Thymus (tissue), 11 donors: ENCODE data around the gene CYBC1. TPM values are rescaled to one million over a fixed set of nuclear protein-coding genes. Genes with fewer than 3 reads are reported as not detected.

ENCODE experiments used
- DNase-seq, 9 donors: peaks; one replicate each; pipeline ENCODE4 v3.0.0-alpha.2; 2013; ENCODE audit warnings: low spot score in 9 of 9, low read depth in 6 of 9, missing footprints in 1 of 9
- H3K27ac ChIP-seq, 2 donors: one replicate each; pipeline ENCODE4 v1.5.1; 2013; ENCODE audit warnings: control low read depth in 1 of 2, low read depth in 1 of 2, low read length in 1 of 2, mild to moderate bottlenecking in 1 of 2, moderate library complexity in 1 of 2
- H3K27me3 ChIP-seq, 2 donors: one replicate each; pipeline ENCODE4 v1.5.1; 2013; ENCODE audit warnings: low read length in 1 of 2; ENCODE audit not compliant: control insufficient read depth in 2 of 2, insufficient read depth in 1 of 2
- H3K36me3 ChIP-seq, 2 donors: one replicate each; pipeline ENCODE4 v1.5.1; 2013; ENCODE audit warnings: low read length in 1 of 2, mild to moderate bottlenecking in 1 of 2, moderate library complexity in 1 of 2; ENCODE audit not compliant: control insufficient read depth in 2 of 2, insufficient read depth in 2 of 2
- H3K4me1 ChIP-seq, 2 donors: one replicate each; pipeline ENCODE4 v1.5.1; 2013; ENCODE audit warnings: low read length in 2 of 2; ENCODE audit not compliant: control insufficient read depth in 2 of 2, insufficient read depth in 2 of 2
- H3K4me3 ChIP-seq, 2 donors: one replicate each; pipeline ENCODE4 v1.5.1; 2013; ENCODE audit warnings: low read length in 2 of 2, control low read depth in 1 of 2, mild to moderate bottlenecking in 1 of 2
- H3K9me3 ChIP-seq, 2 donors: one replicate each; pipeline ENCODE4 v1.5.1; 2013; ENCODE audit warnings: low read length in 1 of 2, mild to moderate bottlenecking in 1 of 2; ENCODE audit not compliant: control insufficient read depth in 2 of 2, insufficient read depth in 1 of 2
- WGBS: extraction: QIAGEN DNeasy Blood & Tissue Kit; methylation state at CpG from one replicate; pipeline ENCODE4 v1.1.7; 2013; 5-methylcytosine and 5-hydroxymethylcytosine counted together
- polyA plus RNA-seq: library from polyadenylated mRNA; stranded (reverse); fragments of 200-250 nt; gene quantifications from one replicate; pipeline ENCODE4 v1.2.3, GENCODE V29; 2013
- total RNA-seq: library from RNA; stranded (reverse); fragments of 120-200 nt; gene quantifications from one replicate; pipeline ENCODE4 v1.2.4, GENCODE V29; 2013
- donor health status: healthy.

CYBC1 gene
- total and polyA plus RNA-seq, 2 donors = 80.7 to 103 TPM

DNA sequence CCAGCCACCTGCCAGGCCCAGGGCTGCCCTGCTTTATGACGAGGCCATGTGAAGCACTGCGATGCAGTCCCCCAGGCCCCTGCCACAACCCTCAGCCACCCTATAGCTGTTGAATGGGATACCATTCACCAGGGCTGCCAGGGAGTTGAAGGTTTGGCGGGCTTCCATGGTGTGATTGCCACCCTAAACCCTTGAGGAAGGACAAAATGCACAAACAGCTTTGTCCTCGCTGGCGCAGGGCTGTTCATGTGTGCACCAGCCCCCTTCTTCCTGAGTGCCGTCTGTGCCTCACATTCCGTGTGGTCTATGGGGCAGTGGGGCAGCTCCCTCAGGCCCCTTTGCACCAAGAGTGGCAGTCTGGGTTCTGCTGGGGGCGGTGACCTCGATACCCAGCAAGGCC, 33.3 kb upstream of the CYBC1 start:
- Histone ChIP-seq H3K9me3 (no peaks in the 10 kb centered on the region), H3K36me3 (peaks cover 90 to 96% of the 10 kb centered on the region in 2 donors)

DNA sequence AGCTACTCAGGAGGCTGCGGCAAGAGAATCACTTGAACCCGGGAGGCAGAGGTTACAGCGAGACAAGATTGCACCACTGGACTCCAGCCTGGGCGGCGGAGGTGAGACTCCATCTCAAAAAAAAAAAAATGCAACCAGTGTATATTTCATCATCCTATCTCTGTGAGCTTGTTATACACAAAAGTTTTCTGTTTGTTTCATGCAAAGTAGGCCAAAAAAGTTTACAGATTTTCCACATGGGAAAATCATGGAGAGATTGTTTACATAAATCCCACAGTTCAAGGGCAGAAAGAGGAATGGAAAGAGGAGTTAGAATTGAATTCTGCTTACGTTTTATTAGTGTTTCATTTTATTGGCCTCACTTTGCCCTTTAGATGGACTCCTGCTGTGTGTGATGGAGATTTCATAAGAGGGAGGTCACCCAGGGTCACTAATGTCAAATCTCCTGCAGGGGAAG, 32.7 kb upstream of the CYBC1 start:
- H3K4me3 ChIP-seq = no peak overlapping the region
- H3K9me3 ChIP-seq = no peaks in the 10 kb centered on the region
- 89% methylated on average over 6 of the region's 6 CpGs for WGBS
- no peak overlapping the region for H3K27ac ChIP-seq
- H3K36me3 ChIP-seq = peaks cover 96 to 97% of the 10 kb centered on the region in 2 donors
- peaks cover 0 to 6% of the 10 kb centered on the region in 2 donors for H3K4me1 ChIP-seq
- H3K27me3 ChIP-seq = no peaks in the 10 kb centered on the region
- DNase-seq = no peak

More for the DNA sequence above, 33.3 kb upstream of the CYBC1 start:
- 98% methylated on average over 9 of the region's 9 CpGs for WGBS
- no peak overlapping the region for H3K27ac ChIP-seq
- no peaks in the 10 kb centered on the region for H3K27me3 ChIP-seq
- H3K4me1 ChIP-seq = peaks cover 0 to 3% of the 10 kb centered on the region in 2 donors
- H3K4me3 ChIP-seq = no peak overlapping the region
- DNase-seq = no peak

- DNase-seq = no peak
- peaks cover 92 to 96% of the 10 kb centered on the region in 2 donors for H3K36me3 ChIP-seq
- no peak overlapping the region for H3K27ac ChIP-seq
- H3K4me1 ChIP-seq = peaks cover 0 to 12% of the 10 kb centered on the region in 2 donors
- H3K4me3 ChIP-seq = no peak overlapping the region
- H3K27me3 ChIP-seq = no peaks in the 10 kb centered on the region
- 90% methylated on average over 9 of the region's 9 CpGs for WGBS
- H3K9me3 ChIP-seq = no peaks in the 10 kb centered on the region
Observed at GRCh38 chr17:82480318-82480717, 29.8 kb upstream of the CYBC1 start.

GRCh38 chr17:82479602-82480001, 29.1 kb upstream of the CYBC1 start:
- DNase-seq = no peak
- Histone ChIP-seq H3K4me1 (peaks cover 0 to 12% of the 10 kb centered on the region in 2 donors), H3K4me3 (no peak overlapping the region), H3K27ac (no peak overlapping the region), H3K27me3 (no peaks in the 10 kb centered on the region), H3K9me3 (no peaks in the 10 kb centered on the region), H3K36me3 (peaks cover 93 to 97% of the 10 kb centered on the region in 2 donors)
- 94% methylated on average over 5 of the region's 5 CpGs for WGBS

DNA sequence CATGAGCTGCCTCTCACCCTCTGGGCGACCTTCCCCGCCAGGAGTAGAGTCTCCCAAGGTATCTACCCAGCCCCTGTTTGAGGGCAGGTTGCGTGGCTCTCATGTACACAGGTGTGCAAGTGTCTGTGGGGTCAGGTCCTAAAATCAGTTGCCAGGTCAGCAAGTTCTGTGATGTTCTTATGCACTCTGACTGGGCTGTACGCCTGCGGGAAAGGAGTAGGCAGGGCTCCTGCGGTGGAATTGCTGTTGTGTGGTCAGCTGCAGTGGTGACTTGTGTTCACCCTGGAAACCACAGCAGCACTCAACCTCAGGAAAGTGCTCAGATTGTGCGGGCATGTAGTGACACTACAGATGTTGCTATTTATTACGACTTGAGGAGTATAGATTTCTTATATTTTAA, 27.4 kb upstream of the CYBC1 start:
- Histone ChIP-seq H3K27me3 (no peaks in the 10 kb centered on the region), H3K36me3 (peaks cover 89 to 92% of the 10 kb centered on the region in 2 donors), H3K4me1 (peaks cover 0 to 12% of the 10 kb centered on the region in 2 donors), H3K9me3 (no peaks in the 10 kb centered on the region), H3K27ac (no peak overlapping the region), H3K4me3 (no peak overlapping the region)
- no peak for DNase-seq
- 59% methylated on average over 8 of the region's 8 CpGs for WGBS

- H3K9me3 ChIP-seq = no peaks in the 10 kb centered on the region
- no peak overlapping the region for H3K27ac ChIP-seq
- peaks cover 81% of the 10 kb centered on the region in 2 donors for H3K36me3 ChIP-seq
- no peak for DNase-seq
- peaks cover 0 to 12% of the 10 kb centered on the region in 2 donors for H3K4me1 ChIP-seq
- H3K4me3 ChIP-seq = no peak overlapping the region
- no peaks in the 10 kb centered on the region for H3K27me3 ChIP-seq
- 94% methylated on average over 8 of the region's 8 CpGs for WGBS
Observed at GRCh38 chr17:82475458-82475857, 24.9 kb upstream of the CYBC1 start.

GRCh38 chr17:82474223-82475010, 23.9 kb upstream of the CYBC1 start:
- Histone ChIP-seq H3K9me3 (no peaks in the 10 kb centered on the region), H3K4me1 (peaks cover 0 to 12% of the 10 kb centered on the region in 2 donors), H3K27me3 (no peaks in the 10 kb centered on the region), H3K36me3 (peaks cover 79 to 80% of the 10 kb centered on the region in 2 donors), H3K27ac (no peak overlapping the region), H3K4me3 (no peak overlapping the region)
- DNase-seq = no peak
- 97% methylated on average over 11 of the region's 11 CpGs for WGBS

- H3K9me3 ChIP-seq = no peaks in the 10 kb centered on the region
- no peaks in the 10 kb centered on the region for H3K4me1 ChIP-seq
- no peaks in the 10 kb centered on the region for H3K27me3 ChIP-seq
- 98% methylated on average over 7 of the region's 7 CpGs for WGBS
- no peak overlapping the region for H3K4me3 ChIP-seq
- no peak overlapping the region for H3K27ac ChIP-seq
- DNase-seq = no peak
- peaks cover 73 to 85% of the 10 kb centered on the region in 2 donors for H3K36me3 ChIP-seq
Observed at GRCh38 chr17:82470065-82470464, 19.5 kb upstream of the CYBC1 start.

DNA sequence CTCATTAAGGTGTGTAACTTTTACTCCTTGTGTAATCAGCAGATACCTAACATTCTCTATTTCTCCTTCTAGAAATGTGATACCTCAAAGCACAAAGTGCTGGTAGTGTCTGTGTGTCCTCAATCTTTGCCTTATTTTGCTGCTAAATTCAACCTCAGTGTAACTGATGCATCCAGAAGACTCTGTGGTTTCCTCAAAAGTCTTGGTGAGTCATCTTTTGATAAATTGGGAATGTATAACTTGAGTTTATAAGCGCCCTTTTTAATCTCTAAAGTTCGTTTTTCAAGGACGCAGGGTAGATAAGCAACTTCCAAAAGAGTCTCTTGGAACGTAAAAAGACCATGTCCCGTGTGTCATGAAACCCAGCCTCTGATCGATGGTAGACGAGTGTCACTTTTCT, 18.1 kb upstream of the CYBC1 start:
- no peak overlapping the region for H3K27ac ChIP-seq
- 97% methylated on average over 7 of the region's 7 CpGs for WGBS
- H3K9me3 ChIP-seq = no peaks in the 10 kb centered on the region
- H3K36me3 ChIP-seq = peaks cover 75 to 85% of the 10 kb centered on the region in 2 donors
- H3K4me1 ChIP-seq = no peaks in the 10 kb centered on the region
- H3K27me3 ChIP-seq = no peaks in the 10 kb centered on the region
- H3K4me3 ChIP-seq = no peak overlapping the region
- DNase-seq = no peak
